Cardiac muscle cell (in vitro differentiated cells and primary cell): ENCODE data around the gene TREX2. TPM values are rescaled to one million over a fixed set of nuclear protein-coding genes. Genes with fewer than 3 reads are reported as not detected.
A peak's percentile ranks its signal among the peaks of the same experiment; 100 is the strongest.

Source experiments
- DNase-seq, 2 donors: peaks; one replicate each; pipeline versions ENCODE4 v3.0.0 to v3.0.0-alpha.2; 2010 to 2017; ENCODE audit warnings: low read depth in 1 of 2, low spot score in 1 of 2
- H3K27ac ChIP-seq: fragments of 200-600 bp; sonication (generic); 2 replicates; pipeline ENCODE4 v1.5.1; 2016
- H3K27me3 ChIP-seq: fragments of 200-600 bp; sonication (generic); 2 replicates; pipeline ENCODE4 v1.6.0; 2016; ENCODE audit warnings: control low read depth
- H3K36me3 ChIP-seq: fragments of 200-600 bp; sonication (generic); 2 replicates; pipeline ENCODE4 v1.5.1; 2016; ENCODE audit warnings: control low read depth
- H3K4me1 ChIP-seq: fragments of 200-600 bp; sonication (generic); 2 replicates; pipeline ENCODE4 v1.8.1; 2017; ENCODE audit warnings: low read depth, mild to moderate bottlenecking, mixed run types
- H3K4me3 ChIP-seq: fragments of 200-600 bp; sonication (generic); 2 replicates; pipeline ENCODE4 v1.5.1; 2016; ENCODE audit warnings: mild to moderate bottlenecking
- H3K9me3 ChIP-seq: fragments of 200-600 bp; sonication (generic); 2 replicates; pipeline ENCODE4 v1.5.1; 2017; ENCODE audit warnings: low read depth, mild to moderate bottlenecking, control low read depth
- CTCF ChIP-seq: IDR thresholded peaks from 2 replicates; pipeline ENCODE4 v1.5.1; 2012; ENCODE audit warnings: low read depth, mild to moderate bottlenecking, low read length
- polyA plus RNA-seq: library from polyadenylated mRNA; unstranded; fragments of >200 nt; fragmentation: Nextera tagmentation; extraction: Ambion mirVana; gene quantifications from 2 replicates; pipeline ENCODE4 v1.2.1, GENCODE V29; 2016
- total RNA-seq: library from RNA; depleted of rRNA; stranded (reverse); fragments of >200 nt; gene quantifications from 2 replicates; pipeline ENCODE4 v1.2.3, GENCODE V29; 2016

TREX2 gene
- total and polyA plus RNA-seq, 2 experiments from 2014 or later, result 0.36 TPM; not detected in 1

GRCh38 chrX:153492543-153492942 lies 46.7 kb upstream of the TREX2 start:
- no peak overlapping the region for H3K27ac ChIP-seq
- DNase-seq, result no peak
- H3K4me3 ChIP-seq, result no peak overlapping the region
- H3K36me3 ChIP-seq, result no peaks in the 10 kb centered on the region
- no peaks in the 10 kb centered on the region for H3K27me3 ChIP-seq
- TF ChIP-seq CTCF, result no peak
- no peaks in the 10 kb centered on the region for H3K4me1 ChIP-seq
- no peaks in the 10 kb centered on the region for H3K9me3 ChIP-seq

DNA sequence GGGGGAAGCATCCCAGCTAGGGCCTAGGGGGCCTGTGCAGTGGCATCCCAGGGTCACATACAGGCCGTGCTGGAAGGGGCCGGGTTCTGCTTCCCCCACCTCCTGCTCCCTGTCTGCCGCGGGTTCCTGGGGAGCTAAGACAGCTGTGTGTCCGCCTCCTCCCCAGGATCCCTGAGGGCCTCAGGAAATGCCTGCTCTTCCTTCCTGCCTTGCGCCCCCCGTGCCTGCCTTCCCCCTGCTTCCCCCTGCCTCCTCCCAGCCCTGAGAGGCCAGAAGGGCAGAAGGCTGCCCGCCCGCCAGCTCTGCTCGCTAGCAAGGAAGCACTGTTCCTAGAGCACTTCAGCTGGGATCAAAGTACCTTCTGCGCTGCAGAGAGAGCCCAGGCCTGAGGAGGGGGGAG lies 46.1 kb upstream of the TREX2 start:
- no peak for DNase-seq
- no peak for TF ChIP-seq CTCF
- Histone ChIP-seq H3K4me3 (no peak overlapping the region), H3K27me3 (no peaks in the 10 kb centered on the region), H3K27ac (no peak overlapping the region), H3K4me1 (no peaks in the 10 kb centered on the region), H3K36me3 (no peaks in the 10 kb centered on the region), H3K9me3 (no peaks in the 10 kb centered on the region)

DNA sequence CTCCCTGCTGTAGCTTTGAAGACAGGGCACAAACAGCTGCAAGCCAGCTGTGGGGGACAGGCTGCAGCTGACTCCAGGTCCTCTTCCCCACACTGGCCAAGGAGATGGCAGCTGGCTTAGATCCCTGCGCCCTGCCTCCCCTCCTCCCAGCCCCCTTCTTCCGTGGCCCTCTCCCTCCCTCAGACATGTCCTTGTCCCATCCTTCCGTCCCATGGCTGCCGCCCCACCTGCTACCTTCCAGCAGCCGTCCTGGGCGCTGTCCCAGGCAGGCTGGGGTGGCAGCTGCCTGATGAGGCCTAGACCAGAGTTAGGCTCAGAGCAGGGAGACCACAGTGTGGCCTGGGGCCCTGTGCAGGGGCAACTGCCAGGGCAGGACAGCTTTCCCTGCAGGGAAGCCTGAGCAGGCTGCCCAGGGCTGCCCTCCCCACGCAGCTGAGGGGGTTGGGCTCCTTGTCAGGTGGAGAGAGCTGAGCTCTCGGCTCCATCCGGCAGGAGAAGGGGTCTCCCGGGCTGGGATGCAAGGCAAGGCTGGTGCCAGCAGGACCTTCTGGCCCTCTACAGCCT lies 45.6 kb upstream of the TREX2 start:
- no peaks in the 10 kb centered on the region for H3K27me3 ChIP-seq
- no peaks in the 10 kb centered on the region for H3K9me3 ChIP-seq
- no peak for DNase-seq
- no peaks in the 10 kb centered on the region for H3K4me1 ChIP-seq
- no peak for TF ChIP-seq CTCF
- no peaks in the 10 kb centered on the region for H3K36me3 ChIP-seq
- H3K4me3 ChIP-seq, result no peak overlapping the region
- H3K27ac ChIP-seq, result no peak overlapping the region

DNA sequence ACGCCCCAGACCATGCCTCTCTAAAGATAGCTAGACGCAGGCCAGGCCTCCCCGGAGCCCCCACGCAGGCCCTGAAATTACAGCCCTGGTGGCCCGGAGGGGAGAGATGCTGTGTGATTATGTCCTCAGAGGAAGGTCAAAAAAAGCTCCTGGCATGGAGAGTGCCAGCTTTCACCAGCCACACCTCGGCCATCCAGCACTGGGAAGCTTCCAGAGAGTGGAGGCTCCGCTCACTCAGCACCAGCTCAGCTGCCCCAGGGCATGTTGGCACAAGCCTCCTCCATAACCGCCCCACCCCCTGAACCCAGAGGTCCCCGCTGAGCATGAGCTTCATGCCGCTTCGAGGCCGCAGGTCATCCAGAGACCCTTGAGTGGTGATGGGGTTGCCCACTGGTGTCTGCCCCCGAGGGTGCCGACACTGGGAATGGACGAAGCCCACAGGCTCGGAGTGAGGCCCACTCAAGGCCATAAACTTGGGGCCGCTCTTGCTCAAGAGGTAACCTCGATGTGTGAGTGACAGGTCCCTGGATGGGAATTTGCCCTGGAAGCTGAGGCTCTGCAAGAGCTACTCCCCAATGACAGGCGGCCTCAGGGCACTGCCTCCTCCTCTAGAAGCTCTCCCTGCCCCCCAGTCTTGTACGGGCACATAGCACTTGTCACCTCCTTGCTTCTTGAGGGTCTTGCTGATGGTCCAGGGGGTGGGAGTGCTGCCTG lies 44.5 kb upstream of the TREX2 start:
- no peak for TF ChIP-seq CTCF
- Histone ChIP-seq H3K36me3 (no peaks in the 10 kb centered on the region), H3K4me1 (no peaks in the 10 kb centered on the region), H3K4me3 (no peak overlapping the region), H3K27ac (no peak overlapping the region), H3K9me3 (no peaks in the 10 kb centered on the region), H3K27me3 (no peaks in the 10 kb centered on the region)
- no peak for DNase-seq

- DNase-seq, result peak in 1 of 2 donors; percentile 75
These were observed 42.5 kb upstream of the TREX2 start for GRCh38 chrX:153488231-153488914.

More at GRCh38 chrX:153488231-153488914, 42.5 kb upstream of the TREX2 start:
- TF ChIP-seq CTCF, result no peak
- H3K4me3 ChIP-seq, result no peak overlapping the region
- no peaks in the 10 kb centered on the region for H3K9me3 ChIP-seq
- H3K27ac ChIP-seq, result no peak overlapping the region
- no peaks in the 10 kb centered on the region for H3K4me1 ChIP-seq
- no peaks in the 10 kb centered on the region for H3K36me3 ChIP-seq
- no peaks in the 10 kb centered on the region for H3K27me3 ChIP-seq
